HEK293T (cell line): Measurements from ENCODE around the gene BAIAP2L1.

ENCODE experiments used
- BHLHE40 ChIP-seq: fragments of 450-650 bp; IDR thresholded peaks from 2 replicates; pipeline ENCODE4 v1.6.1; 2016; ENCODE audit warnings: mild to moderate bottlenecking, moderate library complexity, borderline replicate concordance
- FOXM1 ChIP-seq: fragments of 450-650 bp; IDR thresholded peaks from 2 replicates; pipeline ENCODE4 v1.6.1; 2017; ENCODE audit warnings: mild to moderate bottlenecking, borderline replicate concordance
- HDGF ChIP-seq: fragments of 450-650 bp; IDR thresholded peaks from 2 replicates; pipeline ENCODE4 v1.6.1; 2017; ENCODE audit warnings: antibody characterized with exemption, borderline replicate concordance
- L3MBTL2 ChIP-seq: fragments of 450-650 bp; conservative IDR thresholded peaks from 2 replicates; pipeline ENCODE4 v1.6.1; 2016; ENCODE audit warnings: mild to moderate bottlenecking
- SP1 ChIP-seq: fragments of 450-650 bp; IDR thresholded peaks from 2 replicates; pipeline ENCODE4 v1.6.1; 2017

DNA sequence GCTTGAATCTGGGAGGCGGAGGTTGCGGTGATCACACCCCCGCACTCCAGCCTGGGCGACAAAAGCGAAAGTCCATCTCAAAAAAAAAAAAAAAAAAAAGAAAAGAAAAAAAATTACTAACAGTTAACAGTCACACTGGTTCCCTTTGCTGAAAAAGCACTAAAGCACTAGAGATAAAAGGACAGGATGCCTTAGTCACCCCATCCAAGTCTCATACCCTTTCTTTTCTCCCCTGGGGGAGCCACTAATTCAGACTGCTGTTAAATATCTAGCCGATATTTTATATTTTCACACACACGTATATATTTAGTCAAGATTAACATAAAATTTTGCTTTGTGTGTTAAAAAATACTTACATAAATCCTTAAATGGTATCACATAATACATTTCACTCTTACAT, 25.2 kb downstream of the BAIAP2L1 start:
- TF ChIP-seq HDGF, result no peak
- TF ChIP-seq L3MBTL2, result no peak
- TF ChIP-seq FOXM1, result no peak
- no peak for TF ChIP-seq SP1
- no peak for TF ChIP-seq BHLHE40
